ENCODE measurements around the gene KLF15. TPM values are rescaled to one million over a fixed set of nuclear protein-coding genes. Genes with fewer than 3 reads are reported as not detected.

KLF15 gene
- total and polyA plus RNA-seq, 2 of the 8 experiments (the other 6 are each of a cell fraction or from before 2014, with no cell fraction given): 15.7 to 19.5 TPM

DNA sequence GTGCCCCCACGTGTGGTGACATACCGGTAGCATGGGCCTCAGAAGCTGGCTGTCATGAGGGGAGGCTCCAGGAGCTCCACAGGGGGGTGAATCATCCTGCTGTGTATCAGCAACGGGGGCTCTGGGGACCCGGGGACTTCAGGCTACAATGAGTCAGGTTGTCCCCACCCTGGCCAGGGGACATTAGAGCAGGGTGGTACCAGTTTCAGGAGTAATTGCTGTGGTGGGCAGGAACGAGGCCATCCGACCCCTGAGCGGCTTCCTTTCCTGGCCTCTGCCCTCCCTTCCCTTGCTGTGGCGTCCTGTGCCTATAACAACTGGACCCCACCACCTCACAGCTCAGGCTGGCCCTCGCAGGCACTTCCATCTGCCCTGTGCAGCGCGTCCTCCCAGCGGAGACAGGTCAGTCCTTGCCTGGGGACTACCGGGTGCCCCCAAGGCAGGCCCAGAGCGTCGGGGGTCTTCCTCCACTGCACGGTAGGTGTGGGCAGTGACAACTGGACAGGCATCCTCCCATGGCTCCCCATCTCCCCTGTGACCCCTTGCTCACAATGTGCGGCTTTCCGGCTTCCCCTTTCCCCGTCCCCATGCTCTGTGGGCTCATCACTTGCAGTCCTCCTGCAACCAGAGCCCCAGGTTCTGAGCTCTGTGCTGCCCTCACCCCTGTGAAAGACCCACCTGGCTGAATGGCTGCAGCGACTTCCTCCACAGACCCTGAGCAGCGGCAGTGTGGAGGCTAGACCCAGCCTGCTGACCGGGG lies 57.0 kb downstream of the KLF15 start (continued):
- TF ChIP-seq, protein P1, sequence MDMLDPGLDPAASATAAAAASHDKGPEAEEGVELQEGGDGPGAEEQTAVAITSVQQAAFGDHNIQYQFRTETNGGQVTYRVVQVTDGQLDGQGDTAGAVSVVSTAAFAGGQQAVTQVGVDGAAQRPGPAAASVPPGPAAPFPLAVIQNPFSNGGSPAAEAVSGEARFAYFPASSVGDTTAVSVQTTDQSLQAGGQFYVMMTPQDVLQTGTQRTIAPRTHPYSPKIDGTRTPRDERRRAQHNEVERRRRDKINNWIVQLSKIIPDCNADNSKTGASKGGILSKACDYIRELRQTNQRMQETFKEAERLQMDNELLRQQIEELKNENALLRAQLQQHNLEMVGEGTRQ (IDR thresholded peaks at IDR 0.05; ENCODE audit: low read length): no peak

Data from H1 (cell line).